ENCODE results near the gene BIRC7. TPM values are rescaled to one million over a fixed set of nuclear protein-coding genes. Genes with fewer than 3 reads are reported as not detected.

BIRC7 gene
- polyA plus RNA-seq, 1 donor (not counting 4 experiments of a cell fraction or from before 2014, with no cell fraction given): not detected

DNA sequence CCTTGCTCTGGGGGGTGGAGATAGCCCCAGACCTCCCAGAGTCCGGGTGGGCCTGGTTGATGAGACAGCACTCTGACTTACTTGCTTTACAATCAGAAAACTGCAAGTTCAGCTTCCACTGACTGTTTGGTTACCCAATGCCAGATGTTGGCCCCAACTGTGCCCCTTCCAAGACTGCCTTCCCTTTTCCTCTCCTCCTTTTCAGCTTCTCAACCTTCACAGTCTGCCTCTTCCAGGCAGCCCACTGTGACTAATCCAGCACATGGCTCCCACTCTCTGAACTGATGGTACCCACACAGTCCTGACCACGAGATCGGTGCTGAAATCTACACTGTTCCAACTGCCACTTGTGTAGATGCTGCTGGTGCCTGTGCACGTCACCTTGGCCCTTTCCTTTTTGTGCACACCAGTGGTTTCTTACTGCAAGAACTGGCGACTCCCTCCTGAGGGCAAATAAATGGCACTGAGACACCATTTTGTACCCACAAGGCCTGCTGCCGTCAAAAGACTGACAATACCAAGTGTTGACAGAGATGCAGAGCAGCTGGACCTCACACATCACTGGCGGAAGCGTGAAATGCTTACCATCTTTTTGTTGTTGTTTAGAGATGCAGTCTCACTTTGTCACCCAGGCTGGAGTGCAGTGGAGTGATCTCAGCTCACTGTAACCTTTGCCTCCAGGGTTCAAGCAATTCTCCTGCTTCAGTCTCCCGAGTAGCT, 35.1 kb downstream of the BIRC7 start:
- Histone ChIP-seq H3K27ac (ENCODE audit: control insufficient read depth, insufficient read depth, low read length) (no peak overlapping the region), H3K79me2 (ENCODE audit: control insufficient read depth, insufficient read depth, low read length) (peaks cover 31% of the 10 kb centered on the region), H3K4me3 (ENCODE audit: control insufficient read depth in 2 of 3, extremely low read depth in 1 of 3, insufficient read depth in 2 of 3, low read depth in 1 of 3, low read length in 3 of 3) (no peak overlapping the region), H3K4me1 (ENCODE audit: control insufficient read depth, extremely low read depth, insufficient read depth, low read length) (peaks cover 21% of the 10 kb centered on the region), H4K20me1 (ENCODE audit: control insufficient read depth, extremely low read depth, insufficient read depth, low read length) (peaks cover 13% of the 10 kb centered on the region), H3K36me3 (ENCODE audit: control insufficient read depth in 2 of 2, extremely low read depth in 1 of 2, insufficient read depth in 2 of 2, low read length in 2 of 2) (peaks cover 0 to 7% of the 10 kb centered on the region in 2 experiments), H3K9me1 (ENCODE audit: control insufficient read depth, extremely low read depth, insufficient read depth, low read length) (peaks cover 2% of the 10 kb centered on the region), H3K4me2 (ENCODE audit: control insufficient read depth, extremely low read depth, insufficient read depth, low read depth, low read length) (no peak overlapping the region), H2AFZ (ENCODE audit: control insufficient read depth, low read length) (no peak overlapping the region), H3K9me3 (ENCODE audit: control insufficient read depth, low read depth, low read length) (no peaks in the 10 kb centered on the region), H3K27me3 (ENCODE audit: control insufficient read depth, extremely low read depth, insufficient read depth, low read length) (no peaks in the 10 kb centered on the region), H3K9ac (ENCODE audit: control insufficient read depth, extremely low read depth, insufficient read depth, low read length) (no peak overlapping the region)
- dilution Hi-C loops (cut with MboI; ENCODE audit: extremely low pct_ligation_motif_present, low sequenced_read_pairs): no loop called here
- no peak for TF ChIP-seq EZH2 (IDR thresholded peaks at IDR 0.05; ENCODE audit: low read length)
- TF ChIP-seq, protein P1, sequence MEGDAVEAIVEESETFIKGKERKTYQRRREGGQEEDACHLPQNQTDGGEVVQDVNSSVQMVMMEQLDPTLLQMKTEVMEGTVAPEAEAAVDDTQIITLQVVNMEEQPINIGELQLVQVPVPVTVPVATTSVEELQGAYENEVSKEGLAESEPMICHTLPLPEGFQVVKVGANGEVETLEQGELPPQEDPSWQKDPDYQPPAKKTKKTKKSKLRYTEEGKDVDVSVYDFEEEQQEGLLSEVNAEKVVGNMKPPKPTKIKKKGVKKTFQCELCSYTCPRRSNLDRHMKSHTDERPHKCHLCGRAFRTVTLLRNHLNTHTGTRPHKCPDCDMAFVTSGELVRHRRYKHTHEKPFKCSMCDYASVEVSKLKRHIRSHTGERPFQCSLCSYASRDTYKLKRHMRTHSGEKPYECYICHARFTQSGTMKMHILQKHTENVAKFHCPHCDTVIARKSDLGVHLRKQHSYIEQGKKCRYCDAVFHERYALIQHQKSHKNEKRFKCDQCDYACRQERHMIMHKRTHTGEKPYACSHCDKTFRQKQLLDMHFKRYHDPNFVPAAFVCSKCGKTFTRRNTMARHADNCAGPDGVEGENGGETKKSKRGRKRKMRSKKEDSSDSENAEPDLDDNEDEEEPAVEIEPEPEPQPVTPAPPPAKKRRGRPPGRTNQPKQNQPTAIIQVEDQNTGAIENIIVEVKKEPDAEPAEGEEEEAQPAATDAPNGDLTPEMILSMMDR (optimal IDR thresholded peaks at IDR 0.05 in 1 of 3, IDR thresholded peaks at IDR 0.05 in 1 of 3, conservative IDR thresholded peaks at IDR 0.05 in 1 of 3; ENCODE audit: extremely low read depth in 1 of 3, insufficient read depth in 2 of 3, low read length in 3 of 3): no peak
- no peak for FAIRE-seq
- DNase-seq (ENCODE audit: low read depth, low spot score): no peak

DNA sequence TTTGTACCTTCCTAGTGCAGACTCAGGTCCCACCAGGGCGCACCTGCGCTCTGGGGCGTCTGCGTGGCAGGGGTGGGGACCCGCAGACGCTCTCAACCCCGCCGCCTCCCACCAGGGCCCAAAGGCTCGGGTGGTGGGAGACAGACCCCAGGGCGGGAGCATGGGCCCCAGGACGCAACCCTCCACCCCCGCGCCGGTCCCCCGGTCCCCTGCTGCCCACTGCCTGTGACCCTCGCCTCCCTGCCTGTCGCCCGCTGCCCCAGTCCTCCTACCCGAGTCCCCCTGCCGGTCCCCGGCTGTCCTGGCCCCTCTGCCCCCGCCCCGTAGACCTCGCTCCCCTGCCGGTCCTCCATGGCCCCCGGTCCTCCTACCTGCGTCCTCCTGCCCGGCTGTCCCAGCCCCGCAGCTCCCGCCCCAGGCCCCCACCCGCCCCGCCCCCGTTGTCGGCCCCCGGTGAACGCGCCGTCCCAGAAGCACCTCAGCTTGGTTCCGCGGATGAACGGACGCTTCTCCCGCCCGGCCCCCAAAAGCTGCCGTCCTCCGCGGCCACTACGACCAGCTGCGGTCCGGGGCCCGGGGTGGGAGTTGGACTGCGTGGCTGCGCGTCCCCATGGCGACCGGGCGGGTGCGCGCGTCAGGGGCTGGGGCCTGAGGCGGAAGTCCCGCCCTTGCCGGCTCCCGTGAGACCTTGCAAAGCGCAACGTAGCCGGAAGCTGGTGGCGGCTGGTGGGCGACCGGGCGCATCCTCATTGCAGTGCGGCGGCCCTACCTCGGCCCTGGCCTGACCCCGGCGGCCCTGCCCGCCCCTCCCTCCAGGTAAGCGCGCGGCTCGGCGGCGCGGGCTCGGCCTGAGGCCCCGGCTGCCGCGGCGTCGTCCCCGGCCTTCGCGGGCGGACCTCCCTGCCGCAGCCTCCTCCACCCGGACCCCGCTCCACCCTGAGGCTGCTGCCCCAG, 36.7 kb downstream of the BIRC7 start, which contains the start of gene ARFGAP1:
TSS of gene ARFGAP1 (plus strand) at position 709 of the 954 bp plus-strand sequence. CDS start 2,768 bp downstream, outside the sequence.
- no peak for FAIRE-seq
- dilution Hi-C loops (cut with MboI; ENCODE audit: extremely low pct_ligation_motif_present, low sequenced_read_pairs): no loop called here
- Histone ChIP-seq H3K9ac (ENCODE audit: control insufficient read depth, extremely low read depth, insufficient read depth, low read length) (peak within 1 kb of the TSS; percentile 90), H2AFZ (ENCODE audit: control insufficient read depth, low read length) (peak within 1 kb of the TSS; percentile 61), H3K4me2 (ENCODE audit: control insufficient read depth, extremely low read depth, insufficient read depth, low read depth, low read length) (peak within 1 kb of the TSS; percentile 94), H3K27me3 (ENCODE audit: control insufficient read depth, extremely low read depth, insufficient read depth, low read length) (no peaks in the 10 kb centered on the region), H3K4me1 (ENCODE audit: control insufficient read depth, extremely low read depth, insufficient read depth, low read length) (peaks cover 21% of the 10 kb centered on the region), H4K20me1 (ENCODE audit: control insufficient read depth, extremely low read depth, insufficient read depth, low read length) (peaks cover 13% of the 10 kb centered on the region), H3K27ac (ENCODE audit: control insufficient read depth, insufficient read depth, low read length) (peak within 1 kb of the TSS; percentile 75), H3K4me3 (ENCODE audit: control insufficient read depth in 2 of 3, extremely low read depth in 1 of 3, insufficient read depth in 2 of 3, low read depth in 1 of 3, low read length in 3 of 3) (peak within 1 kb of the TSS; percentile 61 to 97 (median 91)), H3K79me2 (ENCODE audit: control insufficient read depth, insufficient read depth, low read length) (peaks cover 47% of the 10 kb centered on the region), H3K36me3 (ENCODE audit: control insufficient read depth in 2 of 2, extremely low read depth in 1 of 2, insufficient read depth in 2 of 2, low read length in 2 of 2) (peaks cover 10 to 20% of the 10 kb centered on the region in 2 experiments), H3K9me3 (ENCODE audit: control insufficient read depth, low read depth, low read length) (no peaks in the 10 kb centered on the region), H3K9me1 (ENCODE audit: control insufficient read depth, extremely low read depth, insufficient read depth, low read length) (peaks cover 2% of the 10 kb centered on the region)
- no peak for TF ChIP-seq EZH2 (IDR thresholded peaks at IDR 0.05; ENCODE audit: low read length)
- TF ChIP-seq, protein P1 (optimal IDR thresholded peaks at IDR 0.05 in 1 of 3, IDR thresholded peaks at IDR 0.05 in 1 of 3, conservative IDR thresholded peaks at IDR 0.05 in 1 of 3; ENCODE audit: extremely low read depth in 1 of 3, insufficient read depth in 2 of 3, low read length in 3 of 3): no peak
- peak; percentile 55 for DNase-seq (ENCODE audit: low read depth, low spot score)
